Activated CD8-positive, alpha-beta memory T cell treated with anti-CD3 and anti-CD28 coated beads, Interleukin-2, amount 50 U/mL, for 24 hours (primary cell): ENCODE results near the gene P2RY11.

ENCODE experiments used
- DNase-seq: peaks from one replicate; pipeline ENCODE4 v3.0.0-alpha.2; 2020; ENCODE audit errors: extremely low read depth

Gene P2RY11

GRCh38 chr19:10113964-10114650 is 2.6 kb downstream of the P2RY11 start:
- DNase-seq = no peak

- no peak for DNase-seq
Observed at GRCh38 chr19:10114651-10115391, 3.3 kb downstream of the P2RY11 start.

GRCh38 chr19:10115392-10116084 is 4.0 kb downstream of the P2RY11 start:
- DNase-seq = no peak

- DNase-seq = no peak
Observed at GRCh38 chr19:10116085-10116865, 4.8 kb downstream of the P2RY11 start.

- DNase-seq = no peak
Observed at GRCh38 chr19:10116866-10117616, 5.5 kb downstream of the P2RY11 start.

- no peak for DNase-seq
Observed at GRCh38 chr19:10118960-10119359, 7.5 kb downstream of the P2RY11 start.

- no peak for DNase-seq
Observed at GRCh38 chr19:10120538-10121189, 9.2 kb downstream of the P2RY11 start.

GRCh38 chr19:10122045-10122444 is 10.6 kb downstream of the P2RY11 start:
- no peak for DNase-seq

GRCh38 chr19:10124429-10124828 is 12.9 kb downstream of the P2RY11 start:
- DNase-seq = no peak

- DNase-seq = no peak
Observed at GRCh38 chr19:10126213-10126639, 14.7 kb downstream of the P2RY11 start.

- DNase-seq = no peak
Observed at GRCh38 chr19:10132905-10133304, 21.4 kb downstream of the P2RY11 start.

- DNase-seq = no peak
Observed at GRCh38 chr19:10133596-10133995, 22.1 kb downstream of the P2RY11 start.

GRCh38 chr19:10134040-10134439 is 22.5 kb downstream of the P2RY11 start:
- DNase-seq = no peak

GRCh38 chr19:10135551-10136334 is 24.2 kb downstream of the P2RY11 start:
- no peak for DNase-seq

GRCh38 chr19:10136936-10137335 is 25.4 kb downstream of the P2RY11 start:
- DNase-seq = no peak

GRCh38 chr19:10137751-10138682 is 26.5 kb downstream of the P2RY11 start:
- no peak for DNase-seq

GRCh38 chr19:10138879-10139795 is 27.6 kb downstream of the P2RY11 start:
- DNase-seq = no peak

GRCh38 chr19:10139952-10140351 is 28.5 kb downstream of the P2RY11 start:
- no peak for DNase-seq
